ENCODE measurements around the gene ULK1.
"Not testable (repeated sequence)": the region's sequence is repeated elsewhere in the genome, so short reads cannot be mapped to it uniquely, and the experiment has no call there.

Gene ULK1

GRCh38 chr12:131946757-131947156 is 52.3 kb downstream of the ULK1 start:
- no peak for DNase-seq

GRCh38 chr12:131947482-131948027 is 53.1 kb downstream of the ULK1 start:
- DNase-seq = no peak

GRCh38 chr12:131948166-131948712 is 53.8 kb downstream of the ULK1 start:
- no peak for DNase-seq

GRCh38 chr12:131948713-131949430 is 54.5 kb downstream of the ULK1 start:
- DNase-seq = not testable (repeated sequence)

GRCh38 chr12:131949431-131950181 is 55.2 kb downstream of the ULK1 start, which contains the start of gene EP400:
EP400 (plus strand) TSS chr12:131949942; CDS start chr12:131960620, 10,678 bp downstream.
- peak; percentile 89 for DNase-seq

GRCh38 chr12:131950182-131950913 is 55.9 kb downstream of the ULK1 start:
- no peak for DNase-seq

- DNase-seq = not testable (repeated sequence)
These were observed 59.4 kb downstream of the ULK1 start for GRCh38 chr12:131953810-131954209.

- DNase-seq = not testable (repeated sequence)
These were observed 60.0 kb downstream of the ULK1 start for GRCh38 chr12:131954460-131954859.

- no peak for DNase-seq
These were observed 64.7 kb downstream of the ULK1 start for GRCh38 chr12:131959116-131959515.

- no peak for DNase-seq
These were observed 65.5 kb downstream of the ULK1 start for GRCh38 chr12:131959641-131960589.

GRCh38 chr12:131960590-131961325 is 66.3 kb downstream of the ULK1 start:
- not testable (repeated sequence) for DNase-seq

GRCh38 chr12:131961328-131961727 is 66.9 kb downstream of the ULK1 start:
- DNase-seq = not testable (repeated sequence)

GRCh38 chr12:131962069-131962468 is 67.6 kb downstream of the ULK1 start:
- no peak for DNase-seq

GRCh38 chr12:131963381-131963780 is 69.0 kb downstream of the ULK1 start:
- DNase-seq = no peak

- no peak for DNase-seq
These were observed 70.7 kb downstream of the ULK1 start for GRCh38 chr12:131965073-131965472.

- DNase-seq = no peak
These were observed 76.8 kb downstream of the ULK1 start for GRCh38 chr12:131971226-131971625.
